Endothelial cell of umbilical vein (primary cell): ENCODE results near the gene MTMR3. TPM values are rescaled to one million over a fixed set of nuclear protein-coding genes. Genes with fewer than 3 reads are reported as not detected.

ENCODE experiments used
- BruUV-seq: library from RNA; stranded (reverse); fragments of 400-500 nt; replicated peaks from 2 replicates; lab custom pipeline; 2021; lab: Mats Ljungman, UMichigan
- CTCF ChIA-PET: fragments of 300-600, 350-600 bp; sonication (Branson Sonifier 250); formaldehyde crosslinking; loops from one replicate; lab custom pipeline; 2021; ENCODE audit warnings: antibody characterized with exemption, inconsistent platforms; lab: Charles Lee
- POLR2A ChIA-PET: fragments of 300-600, 350-600 bp; sonication (Branson Sonifier 250); formaldehyde crosslinking; loops from one replicate; lab custom pipeline; 2021; ENCODE audit warnings: antibody characterized with exemption, inconsistent platforms; lab: Charles Lee
- DNase-seq: peaks from one replicate; pipeline ENCODE4 v3.0.0-alpha.2; 2011; ENCODE audit warnings: low read depth, low spot score
- FAIRE-seq: peaks from 2 replicates; lab custom pipeline; 2011; peaks lifted over from hg19 to GRCh38; lab: Jason Lieb, UNC
- H2AFZ ChIP-seq: 2 replicates; pipeline ENCODE4 v1.6.0; 2012; ENCODE audit warnings: low read depth, low read length, control low read depth, inconsistent platforms
- H3K27ac ChIP-seq: 2 replicates; pipeline ENCODE4 v1.5.1; 2011; ENCODE audit warnings: low read depth, mild to moderate bottlenecking, control low read depth, low read length, moderate library complexity; ENCODE audit not compliant: insufficient read depth
- H3K27me3 ChIP-seq, 2 experiments: 2 replicates each; pipeline versions ENCODE4 v1.6.0 to v1.6.1; 2011; ENCODE audit warnings: low read length in 2 of 2, mixed read lengths in 1 of 2; ENCODE audit not compliant: control insufficient read depth in 2 of 2, insufficient read depth in 2 of 2
- H3K36me3 ChIP-seq, 2 experiments: 2 replicates in 1 of 2; 3 replicates in 1 of 2; pipeline ENCODE4 v1.5.1; 2011; ENCODE audit warnings: low read length in 2 of 2, mild to moderate bottlenecking in 1 of 2, moderate library complexity in 1 of 2; ENCODE audit not compliant: control insufficient read depth in 2 of 2, insufficient read depth in 2 of 2; ENCODE audit errors: extremely low read depth in 1 of 2
- H3K4me1 ChIP-seq: 3 replicates; pipeline ENCODE4 v1.5.1; 2011; ENCODE audit warnings: mild to moderate bottlenecking, low read length; ENCODE audit not compliant: control insufficient read depth, insufficient read depth; ENCODE audit errors: extremely low read depth
- H3K4me2 ChIP-seq: 2 replicates; pipeline ENCODE4 v1.6.1; 2011; ENCODE audit warnings: low read length, control low read depth, mixed read lengths; ENCODE audit not compliant: insufficient read depth
- H3K4me3 ChIP-seq, 3 experiments: fragments of 200-600 bp in 1 of 3; sonication (generic), shearing (Covaris generic) in 1 of 3; replicated peaks in 1 of 3; 2 replicates each; pipeline ENCODE4 v1.5.1; 2011 to 2016; ENCODE audit warnings: control low read depth in 3 of 3, low read length in 3 of 3, mild to moderate bottlenecking in 2 of 3, inconsistent platforms in 1 of 3, low read depth in 1 of 3, moderate library complexity in 1 of 3; ENCODE audit not compliant: insufficient read depth in 1 of 3
- H3K79me2 ChIP-seq: 2 replicates; pipeline ENCODE4 v1.6.0; 2012; ENCODE audit warnings: low read length, inconsistent platforms; ENCODE audit not compliant: control insufficient read depth, insufficient read depth
- H3K9ac ChIP-seq: replicated peaks from 2 replicates; pipeline ENCODE3; 2011; ENCODE audit warnings: low read length, control low read depth; ENCODE audit not compliant: insufficient read depth; ENCODE audit errors: extremely low read depth
- H3K9me1 ChIP-seq: replicated peaks from 3 replicates; pipeline ENCODE4 v1.6.0; 2011; ENCODE audit warnings: mild to moderate bottlenecking, low read length; ENCODE audit not compliant: control insufficient read depth, insufficient read depth; ENCODE audit errors: extremely low read depth
- H3K9me3 ChIP-seq: replicated peaks from 2 replicates; pipeline ENCODE4 v1.5.1; 2012; ENCODE audit warnings: low read length, inconsistent platforms; ENCODE audit not compliant: control insufficient read depth, insufficient read depth
- H4K20me1 ChIP-seq: replicated peaks from 2 replicates; pipeline ENCODE3; 2011; ENCODE audit warnings: mild to moderate bottlenecking, low read length; ENCODE audit not compliant: control insufficient read depth, insufficient read depth; ENCODE audit errors: extremely low read depth
- EZH2 ChIP-seq: IDR thresholded peaks from 2 replicates; pipeline ENCODE4 v1.6.1; 2012; ENCODE audit warnings: borderline replicate concordance, low read depth, mild to moderate bottlenecking, moderate library complexity, low read length, inconsistent platforms; ENCODE audit not compliant: severe bottlenecking
- FOS ChIP-seq: IDR thresholded peaks from 2 replicates; pipeline ENCODE4 v1.6.1; 2011; ENCODE audit warnings: mild to moderate bottlenecking, low read length, moderate library complexity, borderline replicate concordance; ENCODE audit not compliant: insufficient read depth
- GATA2 ChIP-seq: IDR thresholded peaks from 2 replicates; pipeline ENCODE4 v1.7.0; 2011; ENCODE audit warnings: low read depth, mild to moderate bottlenecking, moderate library complexity, mixed read lengths, low read length; ENCODE audit not compliant: insufficient read length, insufficient read depth
- JUN ChIP-seq: IDR thresholded peaks from 2 replicates; pipeline ENCODE4 v1.6.1; 2011; ENCODE audit warnings: borderline replicate concordance, low read depth; ENCODE audit not compliant: insufficient read length, insufficient read depth
- MYC ChIP-seq: IDR thresholded peaks from one replicate; pipeline ENCODE4 v1.6.1; 2011; ENCODE audit warnings: mild to moderate bottlenecking, low read depth, low read length
- POLR2A ChIP-seq: IDR thresholded peaks from 2 replicates; pipeline ENCODE4 v1.6.1; 2012; ENCODE audit warnings: low read depth, mild to moderate bottlenecking, control low read depth, low read length
- POLR2AphosphoS5 ChIP-seq: IDR thresholded peaks from 2 replicates; pipeline ENCODE4 v1.6.1; 2012; ENCODE audit warnings: low read depth, mild to moderate bottlenecking, control low read depth, low read length, moderate library complexity; ENCODE audit not compliant: insufficient read depth
- dilution Hi-C: fragments of 300-500 bp; cut with MboI; formaldehyde crosslinking; loops from one replicate; pipeline ENCODE4 v1.15.0; 2019; ENCODE audit warnings: low sequenced_read_pairs; ENCODE audit not compliant: extremely low pct_ligation_motif_present
- intact Hi-C: fragments of 100-400 bp; cut with micrococcal nuclease; formaldehyde crosslinking; loops from one replicate; pipeline ENCODE4 v1.10.0; 2022
- polyA plus RNA-seq, 4 experiments: library from polyadenylated mRNA; depleted of rRNA in 3 of 4; stranded (reverse) in 3 of 4; unstranded in 1 of 4; fragments of >200 nt; gene quantifications; 2 replicates each; pipeline versions ENCODE4 v1.2.1 to v1.2.3, GENCODE V29; 2011 to 2012; ENCODE audit warnings: missing spikeins in 1 of 4
- total RNA-seq: library from RNA; stranded (reverse); gene quantifications from 2 replicates; pipeline ENCODE4 v1.2.3, GENCODE V29; 2021
- TF ChIP-seq, protein P1 (sequence below), 2 donors: IDR thresholded peaks; 1 replicate in 1 of 2; 2 replicates in 1 of 2; pipeline ENCODE4 v1.5.1; 2011; ENCODE audit warnings: low read length in 2 of 2, mild to moderate bottlenecking in 2 of 2, moderate library complexity in 2 of 2, control low read depth in 1 of 2, inconsistent platforms in 1 of 2, low read depth in 1 of 2; ENCODE audit not compliant: insufficient read depth in 1 of 2; ENCODE audit errors: extremely low read depth in 1 of 2
- TF ChIP-seq, protein P2 (sequence below): IDR thresholded peaks from 2 replicates; pipeline ENCODE4 v1.6.1; 2011; ENCODE audit not compliant: insufficient read depth, insufficient read length

Gene MTMR3
- total and polyA plus RNA-seq, 2 donors (not counting 3 experiments of a cell fraction or from before 2014, with no cell fraction given): 30.1 to 36.5 TPM

DNA sequence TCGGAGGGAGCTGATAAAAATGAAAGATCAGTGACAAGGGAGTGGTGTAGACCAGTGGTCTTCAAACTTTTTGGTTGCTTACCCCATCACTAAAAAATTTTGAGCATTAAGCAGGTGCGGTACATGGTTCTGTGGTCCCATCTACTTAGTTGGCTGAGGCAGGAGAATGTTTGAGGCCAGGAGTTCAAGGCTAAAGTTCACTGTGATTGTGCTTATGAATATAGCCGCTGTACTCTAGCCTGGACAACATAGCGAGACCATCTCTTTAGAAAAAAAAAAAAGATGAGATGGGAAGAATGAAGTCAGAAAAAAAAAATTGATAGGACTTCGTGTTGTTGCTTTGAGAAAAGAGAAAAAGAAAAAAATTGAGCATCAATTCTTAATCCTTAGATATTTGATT, 7.8 kb downstream of the MTMR3 start:
- Histone ChIP-seq H3K9me3 (no peaks in the 10 kb centered on the region), H3K9ac (no peak overlapping the region), H3K9me1 (no peaks in the 10 kb centered on the region), H4K20me1 (peaks cover 8% of the 10 kb centered on the region), H3K36me3 (no peaks in the 10 kb centered on the region), H3K4me3 (no peak overlapping the region), H3K79me2 (peaks cover 65% of the 10 kb centered on the region), H2AFZ (no peak overlapping the region), H3K27me3 (no peaks in the 10 kb centered on the region), H3K4me2 (no peak overlapping the region), H3K4me1 (no peaks in the 10 kb centered on the region), H3K27ac (no peak overlapping the region)
- CTCF ChIA-PET: interaction anchor here (1.0 kb wide), 1 partner anchor 114 kb away, joined by 3 read pairs; no protein-coding TSS in a partner anchor
- dilution Hi-C loops: no loop called here
- intact Hi-C loops: no loop called here
- TF ChIP-seq JUN (no peak), FOS (no peak), MYC (no peak), POLR2A (no peak), POLR2AphosphoS5 (no peak), EZH2 (no peak), GATA2 (no peak)
- TF ChIP-seq, protein P1, sequence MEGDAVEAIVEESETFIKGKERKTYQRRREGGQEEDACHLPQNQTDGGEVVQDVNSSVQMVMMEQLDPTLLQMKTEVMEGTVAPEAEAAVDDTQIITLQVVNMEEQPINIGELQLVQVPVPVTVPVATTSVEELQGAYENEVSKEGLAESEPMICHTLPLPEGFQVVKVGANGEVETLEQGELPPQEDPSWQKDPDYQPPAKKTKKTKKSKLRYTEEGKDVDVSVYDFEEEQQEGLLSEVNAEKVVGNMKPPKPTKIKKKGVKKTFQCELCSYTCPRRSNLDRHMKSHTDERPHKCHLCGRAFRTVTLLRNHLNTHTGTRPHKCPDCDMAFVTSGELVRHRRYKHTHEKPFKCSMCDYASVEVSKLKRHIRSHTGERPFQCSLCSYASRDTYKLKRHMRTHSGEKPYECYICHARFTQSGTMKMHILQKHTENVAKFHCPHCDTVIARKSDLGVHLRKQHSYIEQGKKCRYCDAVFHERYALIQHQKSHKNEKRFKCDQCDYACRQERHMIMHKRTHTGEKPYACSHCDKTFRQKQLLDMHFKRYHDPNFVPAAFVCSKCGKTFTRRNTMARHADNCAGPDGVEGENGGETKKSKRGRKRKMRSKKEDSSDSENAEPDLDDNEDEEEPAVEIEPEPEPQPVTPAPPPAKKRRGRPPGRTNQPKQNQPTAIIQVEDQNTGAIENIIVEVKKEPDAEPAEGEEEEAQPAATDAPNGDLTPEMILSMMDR (IDR thresholded peaks at IDR 0.05; ENCODE audit: extremely low read depth in 1 of 2, insufficient read depth in 1 of 2, low read depth in 1 of 2, low read length in 2 of 2): no peak
- TF ChIP-seq, protein P2, sequence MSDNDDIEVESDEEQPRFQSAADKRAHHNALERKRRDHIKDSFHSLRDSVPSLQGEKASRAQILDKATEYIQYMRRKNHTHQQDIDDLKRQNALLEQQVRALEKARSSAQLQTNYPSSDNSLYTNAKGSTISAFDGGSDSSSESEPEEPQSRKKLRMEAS: no peak
- DNase-seq: no peak
- BruUV-seq: no TSS peak
- POLR2A ChIA-PET: interaction anchor here (0.6 kb wide), 1 partner anchor 1066 kb away, joined by 9 read pairs; no protein-coding TSS in a partner anchor
- FAIRE-seq: no peak
